HCT116 (cell line): ENCODE results near the gene OR10J1. TPM values are rescaled to one million over a fixed set of nuclear protein-coding genes. Genes with fewer than 3 reads are reported as not detected.
A peak's percentile ranks its signal among the peaks of the same experiment; 100 is the strongest.

ENCODE experiments used
- ATAC-seq: fragments of 200-7000 bp; cut with Tn5 transposase; 2 replicates; pipeline ENCODE4 v1.9.1; 2020; ENCODE audit warnings: mild to moderate bottlenecking, moderate library complexity
- BruUV-seq: library from RNA; stranded (reverse); fragments of 400-500 nt; replicated peaks from 2 replicates; lab custom pipeline; 2021; lab: Mats Ljungman, UMichigan
- CTCF ChIA-PET: fragments of 300-600 bp; sonication (Branson Sonifier 250); formaldehyde crosslinking; loops from one replicate; lab custom pipeline; 2021; ENCODE audit warnings: antibody characterized with exemption; lab: Charles Lee
- POLR2A ChIA-PET: fragments of 300-600, 350-600 bp; sonication (Branson Sonifier 250); formaldehyde crosslinking; loops from one replicate; lab custom pipeline; 2021; ENCODE audit warnings: antibody characterized with exemption; lab: Charles Lee
- RAD21 ChIA-PET, 2 experiments: fragments of 300-600 bp; sonication (Branson Sonifier 250); formaldehyde crosslinking; loops; one replicate each; lab custom pipeline; 2023; ENCODE audit warnings: low total read pairs in 2 of 2; ENCODE audit not compliant: uncharacterized antibody in 2 of 2, unreplicated experiment in 2 of 2, low non-redundant PET in 1 of 2; lab: Charles Lee
- DNase-seq: peaks from one replicate; pipeline ENCODE4 v3.0.0-alpha.2; 2010; ENCODE audit warnings: low read depth, low spot score
- H2AFZ ChIP-seq: fragments of 200-600 bp; shearing (Covaris generic), sonication (generic); 2 replicates; pipeline ENCODE4 v1.6.1; 2017; ENCODE audit warnings: low read depth, mixed run types, mixed read lengths, antibody characterized with exemption, low read length; ENCODE audit not compliant: poor library complexity, severe bottlenecking
- H3K27ac ChIP-seq: 2 replicates; pipeline ENCODE4 v1.5.1; 2012; ENCODE audit warnings: low read depth, low read length
- H3K27me3 ChIP-seq: fragments of 200-600 bp; sonication (generic); 2 replicates; pipeline ENCODE4 v1.6.1; 2016; ENCODE audit warnings: mixed run types, low read length, mixed read lengths; ENCODE audit not compliant: insufficient read depth
- H3K36me3 ChIP-seq, 2 experiments: fragments of 200-500 bp in 1 of 2; fragments of 200-600 bp in 1 of 2; sonication (Bioruptor generic) in 1 of 2; sonication (generic) in 1 of 2; 2 replicates each; pipeline versions ENCODE4 v1.5.1 to v1.6.1; 2014 to 2016; ENCODE audit warnings: low read length in 2 of 2, inconsistent platforms in 1 of 2, mixed read lengths in 1 of 2, mixed run types in 1 of 2; ENCODE audit not compliant: insufficient read depth in 2 of 2, control insufficient read depth in 1 of 2
- H3K4me1 ChIP-seq, 2 experiments: fragments of 200-600 bp in 1 of 2; sonication (generic) in 1 of 2; 2 replicates each; pipeline versions ENCODE4 v1.5.1 to v1.6.1; 2012 to 2017; ENCODE audit warnings: low read length in 2 of 2, inconsistent platforms in 1 of 2, mild to moderate bottlenecking in 1 of 2, mixed read lengths in 1 of 2, mixed run types in 1 of 2, moderate library complexity in 1 of 2; ENCODE audit not compliant: insufficient read depth in 2 of 2, control insufficient read depth in 1 of 2
- H3K4me2 ChIP-seq: fragments of 200-600 bp; sonication (generic); 2 replicates; pipeline ENCODE4 v1.6.1; 2017; ENCODE audit warnings: mixed run types, low read length, mixed read lengths
- H3K4me3 ChIP-seq, 2 experiments: fragments of 200-600 bp in 1 of 2; sonication (generic) in 1 of 2; replicated peaks in 1 of 2; 2 replicates each; pipeline ENCODE4 v1.5.1; 2011 to 2016; ENCODE audit warnings: low read length in 2 of 2, control low read depth in 1 of 2, low read depth in 1 of 2, mild to moderate bottlenecking in 1 of 2, mixed read lengths in 1 of 2, mixed run types in 1 of 2
- H3K79me2 ChIP-seq: fragments of 200-600 bp; sonication (generic); 2 replicates; pipeline ENCODE4 v1.6.1; 2017; ENCODE audit warnings: mild to moderate bottlenecking, mixed run types, low read length, moderate library complexity, mixed read lengths; ENCODE audit not compliant: insufficient read depth
- H3K9ac ChIP-seq: fragments of 200-600 bp; sonication (generic); 2 replicates; pipeline ENCODE4 v1.6.1; 2016; ENCODE audit warnings: low read length, mixed read lengths
- H3K9me2 ChIP-seq: fragments of 200-600 bp; sonication (generic), shearing (Covaris generic); 2 replicates; pipeline ENCODE4 v1.6.1; 2017; ENCODE audit warnings: mixed run types, mild to moderate bottlenecking, moderate library complexity; ENCODE audit not compliant: insufficient read depth
- H3K9me3 ChIP-seq, 2 experiments: fragments of 200-500 bp in 1 of 2; fragments of 200-600 bp in 1 of 2; sonication (Bioruptor generic) in 1 of 2; sonication (generic) in 1 of 2; 2 replicates each; pipeline ENCODE4 v1.6.1; 2014 to 2017; ENCODE audit warnings: low read length in 2 of 2, mixed read lengths in 2 of 2, inconsistent platforms in 1 of 2, low read depth in 1 of 2, mild to moderate bottlenecking in 1 of 2, mixed run types in 1 of 2, moderate library complexity in 1 of 2; ENCODE audit not compliant: control insufficient read depth in 1 of 2, insufficient read depth in 1 of 2
- H4K20me1 ChIP-seq: fragments of 200-600 bp; sonication (generic), shearing (Covaris generic); 2 replicates; pipeline ENCODE4 v1.6.1; 2017; ENCODE audit warnings: mixed run types, mild to moderate bottlenecking, moderate library complexity; ENCODE audit not compliant: insufficient read depth
- CEBPB ChIP-seq: IDR thresholded peaks from 2 replicates; pipeline ENCODE4 v1.6.1; 2012; ENCODE audit warnings: low read depth
- CTCF ChIP-seq, 3 experiments: fragments of 200-600 bp in 1 of 3; sonication (generic) in 1 of 3; IDR thresholded peaks in 2 of 3; conservative IDR thresholded peaks in 1 of 3; 2 replicates each; pipeline ENCODE4 v1.5.1; 2012 to 2017; ENCODE audit warnings: low read depth in 2 of 3, low read length in 2 of 3, antibody characterized with exemption in 1 of 3, borderline replicate concordance in 1 of 3, control low read depth in 1 of 3, mild to moderate bottlenecking in 1 of 3, mixed read lengths in 1 of 3, mixed run types in 1 of 3, moderate library complexity in 1 of 3; ENCODE audit not compliant: insufficient read depth in 1 of 3
- EZH2 ChIP-seq: fragments of 200-600 bp; sonication (generic); IDR thresholded peaks from 2 replicates; pipeline ENCODE4 v1.6.1; 2017; ENCODE audit warnings: antibody characterized with exemption, mixed run types
- POLR2A ChIP-seq: IDR thresholded peaks from 2 replicates; pipeline ENCODE4 v1.7.0; 2011; ENCODE audit warnings: borderline replicate concordance; ENCODE audit not compliant: insufficient read depth, insufficient read length; ENCODE audit errors: extremely low read depth
- SIN3A ChIP-seq: IDR thresholded peaks from 2 replicates; pipeline ENCODE4 v1.6.1; 2012; ENCODE audit warnings: low read depth
- intact Hi-C: fragments of 100-400 bp; cut with micrococcal nuclease; formaldehyde crosslinking; loops from 2 replicates; pipeline ENCODE4 v1.10.0; 2022
- total RNA-seq: library from RNA; stranded (reverse); gene quantifications from one replicate; pipeline ENCODE4 v1.2.1, GENCODE V29; 2021; ENCODE audit not compliant: unreplicated experiment

OR10J1 gene
- total RNA-seq, 1 experiment from 2014 or later, result not detected

- ChIA-PET CTCF (interaction anchor here (0.7 kb wide), 1 partner anchor 586 kb away, joined by 3 read pairs; no protein-coding TSS in a partner anchor), POLR2A (no interaction called here), RAD21 (no interaction called here)
- TF ChIP-seq SIN3A (no peak), CTCF (IDR thresholded peaks at IDR 0.05 in 2 of 3, conservative IDR thresholded peaks at IDR 0.05 in 1 of 3; ENCODE audit: borderline replicate concordance in 1 of 3, insufficient read depth in 1 of 3, low read depth in 2 of 3, low read length in 2 of 3) (peak; percentile 6 to 54 (median 54); a peak in 4 of 6 replicates)
- ATAC-seq (peak; percentile 69), DNase-seq (no peak)
- Histone ChIP-seq H3K4me2 (no peak overlapping the region), H3K4me3 (no peak overlapping the region), H3K9me3 (no peaks in the 10 kb centered on the region), H2AFZ (no peak overlapping the region), H3K79me2 (no peaks in the 10 kb centered on the region), H4K20me1 (no peaks in the 10 kb centered on the region; the same call in 1 of the 2 replicates), H3K4me1 (no peaks in the 10 kb centered on the region), H3K9me2 (no peaks in the 10 kb centered on the region), H3K9ac (no peak overlapping the region), H3K27me3 (no peaks in the 10 kb centered on the region; the same call in 1 of the 2 replicates), H3K36me3 (no peaks in the 10 kb centered on the region), H3K27ac (no peak overlapping the region)
- no TSS peak for BruUV-seq
- intact Hi-C loops, result loop anchor here (10.0 kb wide), 2 partner anchors 373 to 473 kb away; no protein-coding TSS in a partner anchor
Observed at GRCh38 chr1:159421821-159422220, 17.7 kb upstream of the OR10J1 start.

- Histone ChIP-seq H4K20me1 (no peaks in the 10 kb centered on the region; the same call in 1 of the 2 replicates), H3K9me3 (no peaks in the 10 kb centered on the region), H3K27me3 (peaks cover 21% of the 10 kb centered on the region), H3K79me2 (no peaks in the 10 kb centered on the region), H3K4me2 (no peak overlapping the region), H3K9ac (no peak overlapping the region), H3K9me2 (no peaks in the 10 kb centered on the region), H2AFZ (no peak overlapping the region), H3K4me1 (no peaks in the 10 kb centered on the region), H3K27ac (no peak overlapping the region), H3K36me3 (no peaks in the 10 kb centered on the region), H3K4me3 (no peak overlapping the region)
- POLR2A ChIA-PET, result no interaction called here
- no TSS peak for BruUV-seq
- RAD21 ChIA-PET, result no interaction called here
- DNase-seq, result no peak
- CTCF ChIA-PET, result no interaction called here
- no peak for ATAC-seq
- TF ChIP-seq POLR2A, result no peak
- TF ChIP-seq CEBPB, result no peak
- no peak for TF ChIP-seq EZH2
- intact Hi-C loops, result loop anchor here (10.0 kb wide), 2 partner anchors 366 to 466 kb away; no protein-coding TSS in a partner anchor
Observed at GRCh38 chr1:159428536-159428935, 11.0 kb upstream of the OR10J1 start.
